Motor neuron (in vitro differentiated cells): Measurements from ENCODE around the gene RPN1. TPM values are rescaled to one million over a fixed set of nuclear protein-coding genes. Genes with fewer than 3 reads are reported as not detected.
A peak's percentile ranks its signal among the peaks of the same experiment; 100 is the strongest.

ENCODE experiments used
- ATAC-seq, 8 experiments: fragments of 200-7000 bp; cut with Tn5 transposase; replicated peaks in 6 of 8; 2 replicates each; pipeline ENCODE4 v1.8.0; 2021; ENCODE audit warnings: mild to moderate bottlenecking in 8 of 8, moderate library complexity in 8 of 8
- H3K27ac ChIP-seq, 2 donors: fragments of 250-450 bp; sonication (Bioruptor Pico); 2 replicates each; pipeline ENCODE4 v1.9.0; 2021; ENCODE audit warnings: antibody characterized with exemption in 2 of 2, mild to moderate bottlenecking in 2 of 2, moderate library complexity in 1 of 2
- H3K4me1 ChIP-seq, 2 donors: fragments of 250-450 bp; sonication (Bioruptor Pico); replicated peaks in 1 of 2; 2 replicates each; pipeline ENCODE4 v1.6.1; 2021; ENCODE audit warnings: antibody characterized with exemption in 2 of 2, mild to moderate bottlenecking in 2 of 2, moderate library complexity in 1 of 2
- H3K4me3 ChIP-seq, 5 donors: fragments of 250-450 bp; sonication (Bioruptor Pico); 2 replicates each; pipeline ENCODE4 v1.9.0; 2021; ENCODE audit warnings: antibody characterized with exemption in 5 of 5, mild to moderate bottlenecking in 5 of 5, moderate library complexity in 4 of 5
- WGBS, 10 experiments: fragments of 450-650 bp; shearing (Covaris generic); methylation state at CpG; one replicate each; pipeline ENCODE4 v1.0.0; 2022; 5-methylcytosine and 5-hydroxymethylcytosine counted together
- in situ Hi-C, 9 experiments: fragments of 400-800 bp; cut with MboI; loops; one replicate each; pipeline ENCODE4 v1.15.0; 2021; ENCODE audit warnings: low sequenced_read_pairs in 9 of 9, low pct_unique_long_range_greater_than_20kb in 2 of 9; ENCODE audit not compliant: unreplicated experiment in 9 of 9
- total RNA-seq, 8 experiments: library from RNA; unstranded; fragments of 300-600 nt; gene quantifications; 2 replicates each; pipeline versions ENCODE4 v1.2.3 to v1.2.4, GENCODE V29; 2022

RPN1 gene
- total RNA-seq, 8 experiments from 2014 or later, result 127 to 270 (median 164) TPM

GRCh38 chr3:128584412-128585020, 66.1 kb downstream of the RPN1 start:
- H3K4me3 ChIP-seq, result no peak overlapping the region
- in situ Hi-C loops, result loop anchor here in 1 of 9 experiments (25.0 kb wide), 2 partner anchors 147 to 422 kb away; partner anchors contain the start of gene EEFSEC

GRCh38 chr3:128581566-128581965, 69.1 kb downstream of the RPN1 start:
- in situ Hi-C loops, result loop anchor here in 1 of 9 experiments (25.0 kb wide), 2 partner anchors 144 to 419 kb away; partner anchors contain the start of gene EEFSEC
- H3K4me1 ChIP-seq, result peaks cover 5 to 6% of the 10 kb centered on the region in 2 donors
- H3K27ac ChIP-seq, result no peak overlapping the region
- no peak overlapping the region for H3K4me3 ChIP-seq
- no peak for ATAC-seq

More at GRCh38 chr3:128584412-128585020, 66.1 kb downstream of the RPN1 start:
- peak; percentile 69 to 100 (median 99) for ATAC-seq
- 20 to 80% (median 46%) methylated on average over 1 to 10 of the region's 13 CpGs; no CpG with 5 or more reads in 2 of the 10 experiments for WGBS, 10 experiments
- Histone ChIP-seq H3K4me1 (no peaks in the 10 kb centered on the region), H3K27ac (no peak overlapping the region)

DNA sequence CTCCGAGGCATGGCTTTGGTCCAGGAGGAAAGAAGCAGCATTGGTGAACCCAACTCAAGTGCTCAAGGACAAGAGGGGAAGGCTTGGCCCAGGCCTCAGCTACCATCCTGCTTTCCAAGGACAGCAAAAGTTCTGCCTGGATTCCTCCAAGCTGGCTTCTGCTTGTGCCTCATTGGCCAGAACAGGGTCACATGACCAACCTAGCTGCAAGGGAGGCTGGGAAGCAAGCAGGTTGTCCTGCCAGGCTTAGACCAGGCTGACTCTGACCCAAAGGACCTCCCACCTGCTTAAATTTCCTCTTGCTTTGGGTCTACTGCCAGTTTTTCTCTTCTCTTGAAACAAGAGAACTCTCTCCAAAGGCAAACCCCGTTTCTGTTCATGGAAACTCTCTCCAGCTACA, 70.7 kb downstream of the RPN1 start:
- Histone ChIP-seq H3K27ac (no peak overlapping the region), H3K4me3 (no peak overlapping the region), H3K4me1 (peaks cover 5 to 6% of the 10 kb centered on the region in 2 donors)
- in situ Hi-C loops, result loop anchor here in 1 of 9 experiments (25.0 kb wide), 2 partner anchors 143 to 418 kb away; partner anchors contain the start of gene EEFSEC
- 40 to 100% (median 80%) methylated on average over 1 of the region's 2 CpGs; no CpG with 5 or more reads in 4 of the 10 experiments for WGBS, 10 experiments
- no peak for ATAC-seq

GRCh38 chr3:128578346-128578745, 72.3 kb downstream of the RPN1 start:
- Histone ChIP-seq H3K27ac (no peak overlapping the region), H3K4me1 (peaks cover 5 to 6% of the 10 kb centered on the region in 2 donors), H3K4me3 (no peak overlapping the region)
- in situ Hi-C loops, result loop anchor here in 1 of 9 experiments (25.0 kb wide), 2 partner anchors 141 to 416 kb away; partner anchors contain the start of gene EEFSEC
- 87 to 100% (median 97%) methylated on average over 1 to 7 of the region's 9 CpGs; no CpG with 5 or more reads in 6 of the 10 experiments for WGBS, 10 experiments
- no peak for ATAC-seq

DNA sequence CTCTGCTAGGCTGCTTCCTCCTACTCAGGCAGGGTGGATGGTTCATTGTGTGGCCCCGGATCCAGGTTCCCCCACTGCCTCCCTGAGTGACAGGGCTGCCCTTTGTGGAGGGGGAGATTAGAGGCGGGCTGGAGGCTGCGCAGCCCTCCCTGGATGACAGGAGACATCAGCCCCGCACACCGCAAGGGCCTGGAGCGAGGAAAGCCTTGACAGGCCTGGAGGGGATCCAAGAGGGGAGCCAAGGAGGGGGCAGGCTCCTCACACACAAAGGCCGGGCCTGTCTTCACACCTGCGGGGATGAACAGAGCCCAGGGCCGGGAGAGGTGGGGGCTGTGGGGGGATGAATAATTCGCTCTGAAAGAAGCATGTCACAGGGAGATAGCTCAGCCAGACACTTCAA, 72.9 kb downstream of the RPN1 start:
- peak in 5 of 8 experiments; percentile 74 to 90 (median 87) for ATAC-seq
- in situ Hi-C loops, result loop anchor here in 1 of 9 experiments (25.0 kb wide), 2 partner anchors 140 to 415 kb away; partner anchors contain the start of gene EEFSEC
- H3K27ac ChIP-seq, result no peak overlapping the region

DNA sequence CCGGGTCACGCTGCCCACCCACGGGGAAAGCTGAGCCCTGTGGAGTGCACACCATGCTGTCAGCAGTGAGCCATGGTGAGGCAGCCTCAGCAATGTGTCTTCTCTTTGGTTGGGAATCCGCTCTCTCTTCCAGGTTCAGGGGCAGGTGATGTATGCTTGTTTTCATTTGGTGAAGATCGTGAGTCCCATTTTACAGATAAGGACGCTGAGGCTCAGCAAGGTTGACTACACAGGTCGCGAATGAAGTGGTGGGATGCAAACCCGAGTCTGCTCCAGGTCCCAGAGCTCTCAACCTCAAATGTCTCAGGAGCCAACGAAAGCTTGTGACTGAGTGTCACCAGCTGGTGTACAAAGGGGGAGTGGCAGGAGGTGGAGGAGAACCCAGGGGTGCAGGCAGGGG, 74.3 kb downstream of the RPN1 start:
- Histone ChIP-seq H3K4me1 (peaks cover 5 to 6% of the 10 kb centered on the region in 2 donors), H3K27ac (no peak overlapping the region), H3K4me3 (no peak overlapping the region)
- in situ Hi-C loops, result loop anchor here in 1 of 9 experiments (25.0 kb wide), 2 partner anchors 139 to 414 kb away; partner anchors contain the start of gene EEFSEC
- ATAC-seq, result no peak
- 60 to 100% (median 82%) methylated on average over 1 to 3 of the region's 10 CpGs; no CpG with 5 or more reads in 4 of the 10 experiments for WGBS, 10 experiments

More for the DNA sequence above, 72.9 kb downstream of the RPN1 start:
- Histone ChIP-seq H3K4me3 (no peak overlapping the region), H3K4me1 (peaks cover 5 to 6% of the 10 kb centered on the region in 2 donors)
- WGBS, 10 experiments, result 20% methylated on average over 1 to 2 of the region's 10 CpGs; no CpG with 5 or more reads in 8 of the 10 experiments

DNA sequence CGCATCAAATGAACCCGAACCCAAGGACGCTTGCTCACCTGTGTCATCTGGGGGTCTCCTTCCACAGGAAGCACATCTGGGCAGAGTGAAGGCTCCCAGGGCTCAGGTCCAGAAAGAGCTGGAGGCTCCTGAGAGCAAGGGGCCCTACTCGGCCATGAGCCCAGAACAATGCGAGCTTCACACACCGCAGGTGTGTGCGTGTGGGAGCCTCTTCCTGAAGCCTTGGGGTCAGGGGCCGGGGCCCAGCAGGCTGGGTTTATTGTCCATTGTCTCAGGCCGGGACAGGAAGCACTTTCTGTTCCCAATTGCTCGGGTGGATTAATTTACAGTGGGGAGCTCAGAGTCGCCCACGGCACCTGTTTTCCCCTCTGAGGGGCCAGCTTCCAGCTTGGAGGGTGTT, 74.8 kb downstream of the RPN1 start:
- 72 to 100% (median 83%) methylated on average over 1 to 3 of the region's 12 CpGs; no CpG with 5 or more reads in 6 of the 10 experiments for WGBS, 10 experiments
- in situ Hi-C loops, result loop anchor here in 1 of 9 experiments (25.0 kb wide), 2 partner anchors 138 to 413 kb away; partner anchors contain the start of gene EEFSEC
- no peak overlapping the region for H3K27ac ChIP-seq
- no peak for ATAC-seq
- peaks cover 5 to 6% of the 10 kb centered on the region in 2 donors for H3K4me1 ChIP-seq
- no peak overlapping the region for H3K4me3 ChIP-seq

DNA sequence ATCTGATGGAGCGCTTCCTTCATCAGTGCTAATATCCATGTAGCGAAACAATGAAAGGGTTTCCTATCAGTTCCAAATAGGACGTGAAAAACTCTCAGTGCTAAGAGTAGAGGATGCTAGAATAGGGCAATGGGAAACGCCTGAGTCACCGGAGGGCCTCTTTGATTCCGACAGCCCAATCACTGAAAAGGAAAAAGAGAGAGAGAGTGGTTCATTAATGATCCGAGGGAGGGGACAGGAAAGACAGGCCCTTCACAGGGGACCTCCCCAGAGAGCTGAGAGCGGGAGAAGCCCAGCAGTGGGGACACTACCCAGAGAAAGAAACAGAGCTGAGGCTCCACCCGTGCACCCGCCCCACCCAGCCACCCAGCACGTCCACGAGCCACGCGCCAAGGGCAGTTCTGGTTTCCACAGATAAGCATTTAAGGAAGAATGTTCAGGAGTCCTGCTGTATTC, 76.9 kb downstream of the RPN1 start:
- peak in 6 of 8 experiments; percentile 36 to 78 (median 47) for ATAC-seq
- Histone ChIP-seq H3K4me1 (peaks cover 5 to 6% of the 10 kb centered on the region in 2 donors), H3K27ac (no peak overlapping the region), H3K4me3 (no peak overlapping the region)
- WGBS, 10 experiments, result 27 to 87% (median 39%) methylated on average over 3 to 11 of the region's 14 CpGs; no CpG with 5 or more reads in 3 of the 10 experiments
- in situ Hi-C loops, result loop anchor here in 1 of 9 experiments (25.0 kb wide), 1 partner anchor 411 kb away; the partner anchor contains the start of gene EEFSEC

DNA sequence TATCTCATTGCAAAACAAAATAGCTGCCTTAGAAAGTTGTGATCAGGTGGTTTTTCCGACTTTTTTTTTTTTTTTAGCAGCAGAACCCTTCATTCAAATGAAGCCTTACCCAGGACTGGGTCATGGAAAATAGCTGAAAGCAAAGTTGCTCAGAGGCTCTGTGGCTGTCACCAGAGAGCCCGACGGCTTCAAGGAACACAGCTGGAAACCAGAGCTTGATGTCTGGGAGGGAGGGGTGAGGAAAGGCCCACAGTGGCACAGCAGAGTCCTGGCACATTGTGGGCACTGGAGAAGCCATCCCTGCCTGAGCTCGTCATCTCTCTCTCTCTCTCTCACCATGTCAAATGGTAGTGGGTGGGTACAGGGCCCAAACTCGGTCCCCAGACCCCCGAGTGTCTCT, 77.5 kb downstream of the RPN1 start:
- peak in 1 of 8 experiments; percentile 57 for ATAC-seq
- Histone ChIP-seq H3K27ac (no peak overlapping the region), H3K4me3 (no peak overlapping the region), H3K4me1 (peaks cover 1 to 4% of the 10 kb centered on the region in 2 donors)
- 17 to 73% (median 40%) methylated on average over 1 to 3 of the region's 6 CpGs; no CpG with 5 or more reads in 3 of the 10 experiments for WGBS, 10 experiments
- in situ Hi-C loops, result loop anchor here in 1 of 9 experiments (25.0 kb wide), 1 partner anchor 411 kb away; the partner anchor contains the start of gene EEFSEC

DNA sequence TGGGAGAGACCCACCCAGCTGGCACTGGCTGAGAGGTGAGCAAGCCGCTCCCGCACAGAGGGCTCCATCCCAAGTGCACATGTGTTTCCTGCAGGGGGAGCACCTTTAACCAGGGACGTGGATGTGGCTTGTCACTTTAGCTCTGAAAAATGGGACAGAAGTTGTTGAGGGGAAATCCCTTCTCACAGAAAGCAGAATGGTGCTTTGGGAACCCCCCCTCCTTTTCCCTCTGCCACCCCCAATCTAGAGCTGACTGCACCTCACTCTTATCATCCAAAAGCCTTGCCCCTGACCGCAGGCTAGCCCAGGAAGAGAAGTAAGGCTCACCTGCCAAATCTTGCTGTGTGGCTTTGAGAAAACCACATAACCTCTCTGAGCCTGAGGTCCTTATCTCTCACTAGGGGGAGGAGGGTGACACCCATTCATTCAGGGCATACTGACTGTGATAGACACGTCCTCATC, 77.9 kb downstream of the RPN1 start:
- in situ Hi-C loops, result loop anchor here in 1 of 9 experiments (25.0 kb wide), 1 partner anchor 410 kb away; the partner anchor contains the start of gene EEFSEC
- H3K4me3 ChIP-seq, result no peak overlapping the region
- no peak overlapping the region for H3K27ac ChIP-seq
- 13 to 100% (median 66%) methylated on average over 1 to 3 of the region's 5 CpGs; no CpG with 5 or more reads in 4 of the 10 experiments for WGBS, 10 experiments
- ATAC-seq, result peak in 1 of 8 experiments; percentile 79
- H3K4me1 ChIP-seq, result no peaks in the 10 kb centered on the region

GRCh38 chr3:128572013-128572412, 78.6 kb downstream of the RPN1 start:
- no peak for ATAC-seq
- Histone ChIP-seq H3K4me1 (no peaks in the 10 kb centered on the region), H3K27ac (no peak overlapping the region), H3K4me3 (no peak overlapping the region)
- in situ Hi-C loops, result loop anchor here in 1 of 9 experiments (25.0 kb wide), 1 partner anchor 410 kb away; the partner anchor contains the start of gene EEFSEC
- WGBS, 10 experiments, result 54 to 100% (median 88%) methylated on average over 1 to 4 of the region's 13 CpGs; no CpG with 5 or more reads in 4 of the 10 experiments
